ENCODE results near the gene MIGA2.

DNA sequence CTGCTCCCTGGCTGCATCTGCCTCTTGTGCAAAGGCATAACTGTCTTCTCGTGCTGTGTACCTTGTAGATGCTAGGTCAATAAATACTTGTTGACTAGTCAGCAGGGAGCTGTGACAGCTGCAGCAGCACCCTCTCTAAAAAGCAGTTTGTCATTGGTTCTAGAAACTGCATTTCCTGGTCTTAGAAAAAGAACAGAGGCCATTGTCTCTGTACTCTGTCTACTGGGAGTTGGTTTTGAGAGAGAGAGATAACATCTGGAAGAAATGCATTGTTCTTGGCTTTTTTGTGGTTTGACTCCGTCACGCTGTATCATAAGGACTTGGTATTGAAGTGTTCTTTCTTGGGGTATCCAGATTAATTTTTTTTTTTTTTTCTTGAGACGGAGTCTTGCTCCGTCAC is 40.6 kb upstream of the MIGA2 start:
- TF ChIP-seq POLR2A (IDR thresholded peaks at IDR 0.05) (no peak), CTCF (IDR thresholded peaks at IDR 0.05) (no peak)

Measured in tibial nerve (tissue), 3 donors.